ENCODE results near the gene RTL1. TPM values are rescaled to one million over a fixed set of nuclear protein-coding genes. Genes with fewer than 3 reads are reported as not detected.

RTL1 gene
- total and polyA plus RNA-seq, 8 donors, result not detected

GRCh38 chr14:100835548-100836310 lies 67.8 kb downstream of the RTL1 start:
- no peak for TF ChIP-seq POLR2AphosphoS5 (IDR thresholded peaks at IDR 0.05)
- no peak for TF ChIP-seq POLR2A (IDR thresholded peaks at IDR 0.05)
- TF ChIP-seq CTCF (IDR thresholded peaks at IDR 0.05), result no peak
- TF ChIP-seq EP300 (IDR thresholded peaks at IDR 0.05), result no peak
- Histone ChIP-seq H3K9me3 (no peaks in the 10 kb centered on the region), H3K4me1 (no peaks in the 10 kb centered on the region), H3K36me3 (no peaks in the 10 kb centered on the region), H3K4me3 (no peak overlapping the region), H3K27me3 (peaks cover 0 to 28% (median 0%) of the 10 kb centered on the region in 3 donors), H3K27ac (no peak overlapping the region)
- 79 to 90% (median 85%) methylated on average over 24 of the region's 24 CpGs for WGBS, 5 donors
- peak in 1 of 2 donors; percentile 35 for DNase-seq
- intact Hi-C loops (cut with DNase I; ENCODE audit: low total_unique reads), result no loop called here

- H3K9me3 ChIP-seq, result no peaks in the 10 kb centered on the region
- H3K36me3 ChIP-seq, result no peaks in the 10 kb centered on the region
- WGBS, 5 donors, result 72 to 84% (median 75%) methylated on average over 8 to 29 of the region's 29 CpGs
- intact Hi-C loops (cut with DNase I; ENCODE audit: low total_unique reads), result no loop called here
- H3K27ac ChIP-seq, result no peak overlapping the region
- DNase-seq, result peak in 1 of 2 donors; percentile 21
- TF ChIP-seq POLR2AphosphoS5 (IDR thresholded peaks at IDR 0.05) (no peak), CTCF (IDR thresholded peaks at IDR 0.05) (no peak), EP300 (IDR thresholded peaks at IDR 0.05) (no peak), POLR2A (IDR thresholded peaks at IDR 0.05) (no peak)
- H3K4me3 ChIP-seq, result no peak overlapping the region
- H3K27me3 ChIP-seq, result peaks cover 0 to 28% (median 0%) of the 10 kb centered on the region in 3 donors
- no peaks in the 10 kb centered on the region for H3K4me1 ChIP-seq
Measured at GRCh38 chr14:100834794-100835547, 68.6 kb downstream of the RTL1 start.

- H3K4me1 ChIP-seq, result no peaks in the 10 kb centered on the region
- H3K27ac ChIP-seq, result no peak overlapping the region
- DNase-seq, result peak in 1 of 2 donors; percentile 9
- H3K4me3 ChIP-seq, result no peak overlapping the region
- intact Hi-C loops (cut with DNase I; ENCODE audit: low total_unique reads), result no loop called here
- WGBS, 5 donors, result 83 to 87% (median 84%) methylated on average over 15 of the region's 15 CpGs
- no peaks in the 10 kb centered on the region for H3K9me3 ChIP-seq
- peaks cover 0 to 28% (median 0%) of the 10 kb centered on the region in 3 donors for H3K27me3 ChIP-seq
- no peak for TF ChIP-seq POLR2AphosphoS5 (IDR thresholded peaks at IDR 0.05)
- TF ChIP-seq POLR2A (IDR thresholded peaks at IDR 0.05), result no peak
- no peak for TF ChIP-seq EP300 (IDR thresholded peaks at IDR 0.05)
- no peak for TF ChIP-seq CTCF (IDR thresholded peaks at IDR 0.05)
- no peaks in the 10 kb centered on the region for H3K36me3 ChIP-seq
Measured at GRCh38 chr14:100834082-100834793, 69.3 kb downstream of the RTL1 start.

GRCh38 chr14:100832311-100832960 lies 71.1 kb downstream of the RTL1 start:
- peaks cover 0 to 46% (median 13%) of the 10 kb centered on the region in 3 donors for H3K27me3 ChIP-seq
- no peak overlapping the region for H3K27ac ChIP-seq
- no peak for TF ChIP-seq EP300 (IDR thresholded peaks at IDR 0.05)
- no peak for TF ChIP-seq POLR2A (IDR thresholded peaks at IDR 0.05)
- WGBS, 5 donors, result 73 to 77% (median 74%) methylated on average over 21 of the region's 21 CpGs
- peak in 1 of 2 donors; percentile 11 for DNase-seq
- H3K4me1 ChIP-seq, result peaks cover 0 to under 1% (median 0%) of the 10 kb centered on the region in 4 donors
- H3K36me3 ChIP-seq, result no peaks in the 10 kb centered on the region
- peaks cover 0 to 16% (median 8%) of the 10 kb centered on the region in 4 donors for H3K9me3 ChIP-seq
- intact Hi-C loops (cut with DNase I; ENCODE audit: low total_unique reads), result no loop called here
- no peak overlapping the region for H3K4me3 ChIP-seq

Data from stomach (tissue), 9 donors.